ENCODE measurements around the gene ANKS3.

Gene ANKS3

DNA sequence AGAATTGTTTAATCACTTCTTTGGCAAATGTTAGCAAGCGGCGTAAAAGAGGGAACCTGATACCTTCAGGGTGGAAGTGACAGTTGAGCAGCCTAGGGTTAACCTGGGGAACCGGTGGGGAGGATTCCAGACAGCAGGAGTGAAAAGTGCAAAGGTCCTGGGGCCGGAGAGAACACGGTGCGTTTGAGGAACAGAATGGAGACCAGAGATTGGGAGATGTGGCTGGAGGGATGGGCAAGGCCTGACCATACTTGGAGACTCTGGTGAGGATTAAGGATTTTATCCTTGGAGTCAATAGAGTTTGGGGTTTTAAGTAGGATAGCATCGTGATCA, 35.2 kb upstream of the ANKS3 start:
- Histone ChIP-seq H3K36me3 (peaks cover 13% of the 10 kb centered on the region), H3K4me1 (peaks cover 31% of the 10 kb centered on the region), H3K9me3 (no peaks in the 10 kb centered on the region), H4K20me1 (peaks cover 14% of the 10 kb centered on the region; the same call in 1 of the 2 replicates), H3K27ac (no peak overlapping the region), H3K4me3 (peak overlapping the region; percentile 63; the same call in 1 of the 2 replicates), H3K9ac (no peak overlapping the region), H3K27me3 (no peaks in the 10 kb centered on the region), H3K4me2 (no peak overlapping the region; the same call in 1 of the 2 replicates)
- TF ChIP-seq Cebpa-rat (IDR thresholded peaks at IDR 0.05), result no peak

- peaks cover 18% of the 10 kb centered on the region for H3K36me3 ChIP-seq
- peaks cover 18% of the 10 kb centered on the region; the same call in 1 of the 2 replicates for H4K20me1 ChIP-seq
- peak overlapping the region; percentile 63 for H3K4me3 ChIP-seq
- peaks cover 31% of the 10 kb centered on the region for H3K4me1 ChIP-seq
- no peak for TF ChIP-seq Cebpa-rat (IDR thresholded peaks at IDR 0.05)
- H3K4me2 ChIP-seq, result peak overlapping the region; percentile 91
- peak overlapping the region; percentile 38; the same call in 1 of the 2 replicates for H3K27ac ChIP-seq
- H3K9ac ChIP-seq, result peak overlapping the region; percentile 69
- H3K27me3 ChIP-seq, result no peaks in the 10 kb centered on the region
- no peaks in the 10 kb centered on the region for H3K9me3 ChIP-seq
Measured at GRCh38 chr16:4768549-4769305, 34.7 kb upstream of the ANKS3 start.

DNA sequence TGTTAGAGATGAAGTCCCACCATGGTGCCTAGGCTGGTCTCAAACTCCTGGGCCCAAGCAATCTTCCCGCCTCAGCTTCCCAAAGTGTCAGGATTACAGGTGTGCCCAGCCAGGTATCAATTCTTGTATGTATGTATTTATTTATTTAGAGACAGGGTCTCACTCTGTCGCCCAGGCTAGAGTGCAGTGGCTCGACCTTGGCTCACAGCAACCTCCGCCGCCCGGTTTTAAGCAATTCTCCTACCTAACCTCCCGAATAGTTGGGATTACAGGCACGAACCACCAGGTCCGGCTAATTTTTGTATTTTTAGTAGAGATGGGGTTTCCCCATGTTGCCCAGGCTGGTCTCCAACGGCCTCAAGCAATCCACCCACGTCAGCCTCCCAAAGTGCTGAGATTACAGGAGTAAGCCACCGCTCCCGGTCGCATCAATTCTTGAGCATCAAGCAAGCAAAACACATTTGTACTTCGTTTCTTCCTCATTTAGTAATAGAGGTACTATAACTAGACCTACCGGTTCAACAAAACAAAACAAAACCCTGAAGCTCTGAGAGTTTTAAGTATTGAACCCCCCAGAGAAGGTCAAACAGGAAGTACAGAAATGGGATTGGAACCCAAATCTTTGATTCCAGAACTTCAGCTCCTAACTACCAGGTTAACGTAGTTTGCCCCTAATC, 33.9 kb upstream of the ANKS3 start:
- TF ChIP-seq Cebpa-rat (IDR thresholded peaks at IDR 0.05), result no peak
- Histone ChIP-seq H4K20me1 (peaks cover 24% of the 10 kb centered on the region; the same call in 1 of the 2 replicates), H3K36me3 (peaks cover 25% of the 10 kb centered on the region), H3K9ac (peak overlapping the region; percentile 69), H3K4me1 (peaks cover 31% of the 10 kb centered on the region), H3K27me3 (no peaks in the 10 kb centered on the region), H3K9me3 (no peaks in the 10 kb centered on the region), H3K27ac (peak overlapping the region; percentile 38; the same call in 1 of the 2 replicates), H3K4me2 (peak overlapping the region; percentile 91), H3K4me3 (peak overlapping the region; percentile 63)

DNA sequence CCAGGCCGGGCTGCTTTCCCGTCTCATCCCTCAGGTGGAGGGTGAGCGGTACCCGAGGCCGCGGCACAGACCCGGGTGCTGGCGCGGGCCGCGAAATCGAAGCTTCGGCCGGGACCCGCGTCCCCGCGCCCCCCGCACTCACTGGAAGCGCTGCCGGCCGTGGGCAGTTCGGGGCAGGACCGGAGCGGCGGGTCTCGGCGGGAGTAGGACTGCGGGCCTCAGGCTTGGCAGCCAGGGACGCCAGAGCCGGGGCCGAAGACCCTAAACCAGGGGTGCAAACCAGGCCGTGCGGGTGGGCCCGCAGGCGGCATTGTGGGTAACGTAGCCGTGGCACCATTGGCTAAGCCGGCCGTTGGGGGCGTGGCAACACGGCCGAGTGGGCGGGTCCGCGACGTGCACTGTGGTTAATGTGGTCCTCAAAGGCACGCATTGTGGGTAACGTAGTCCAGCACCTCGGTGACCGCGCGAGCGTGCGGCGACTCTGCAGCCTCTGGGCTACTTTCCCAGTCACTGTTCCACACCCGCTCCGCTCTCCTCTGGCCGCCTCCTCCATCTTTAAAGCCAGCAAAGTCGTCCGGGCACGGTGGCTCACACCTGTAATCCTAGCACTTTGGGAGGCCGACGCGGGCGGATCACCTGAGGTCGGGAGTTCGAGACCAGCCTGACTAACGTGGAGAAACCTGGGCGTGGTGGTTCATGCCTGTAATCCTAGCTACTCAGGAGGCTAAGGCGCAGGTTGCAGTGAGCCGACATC, 33.0 kb upstream of the ANKS3 start, which contains the start of gene ZNF500:
Gene ZNF500, minus strand, starts transcription at position 288 of the 754 bp plus-strand sequence. CDS start 1,184 bp downstream, outside the sequence.
- H3K9ac ChIP-seq, result peak within 1 kb of the TSS; percentile 96
- peaks cover 41% of the 10 kb centered on the region for H3K4me1 ChIP-seq
- TF ChIP-seq Cebpa-rat (IDR thresholded peaks at IDR 0.05), result no peak
- peak within 1 kb of the TSS; percentile 91 for H3K4me2 ChIP-seq
- peak within 1 kb of the TSS; percentile 90 for H3K27ac ChIP-seq
- no peaks in the 10 kb centered on the region for H3K9me3 ChIP-seq
- peaks cover 35% of the 10 kb centered on the region for H3K36me3 ChIP-seq
- peak within 1 kb of the TSS; percentile 93 for H3K4me3 ChIP-seq
- no peaks in the 10 kb centered on the region for H3K27me3 ChIP-seq
- peaks cover 33% of the 10 kb centered on the region; the same call in 1 of the 2 replicates for H4K20me1 ChIP-seq

GRCh38 chr16:4765511-4766474, 31.7 kb upstream of the ANKS3 start:
- Histone ChIP-seq H3K9ac (peak overlapping the region; percentile 96), H3K4me3 (peak overlapping the region; percentile 93), H3K4me1 (peaks cover 47% of the 10 kb centered on the region), H3K9me3 (no peaks in the 10 kb centered on the region), H3K4me2 (peak overlapping the region; percentile 91), H3K27ac (peak overlapping the region; percentile 90), H3K36me3 (peaks cover 47% of the 10 kb centered on the region), H3K27me3 (no peaks in the 10 kb centered on the region), H4K20me1 (peaks cover 40% of the 10 kb centered on the region; the same call in 1 of the 2 replicates)
- TF ChIP-seq Cebpa-rat (IDR thresholded peaks at IDR 0.05), result no peak

GRCh38 chr16:4763791-4764190, 29.7 kb upstream of the ANKS3 start:
- H3K36me3 ChIP-seq, result peaks cover 67% of the 10 kb centered on the region
- peaks cover 47% of the 10 kb centered on the region for H3K4me1 ChIP-seq
- H4K20me1 ChIP-seq, result peaks cover 49% of the 10 kb centered on the region; the same call in 1 of the 2 replicates

DNA sequence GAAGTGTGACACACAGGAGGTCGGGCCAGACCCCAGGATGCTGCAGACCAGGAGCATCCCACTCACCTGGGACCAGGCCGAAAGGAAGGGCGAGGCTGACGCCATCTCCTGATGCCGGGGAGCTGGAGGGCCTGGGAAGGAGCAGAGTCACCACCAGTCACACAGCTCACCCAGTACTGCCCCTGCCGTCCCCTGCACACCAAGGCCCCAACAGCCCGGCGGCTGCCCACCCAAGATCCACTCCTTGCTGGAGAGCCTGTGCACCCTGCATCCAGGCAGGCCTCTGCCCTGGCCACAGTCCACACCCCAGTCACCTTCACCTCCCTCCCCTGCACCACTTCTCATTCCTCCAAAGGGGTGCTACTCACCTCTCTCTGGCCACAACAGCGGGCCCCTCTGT, 28.1 kb upstream of the ANKS3 start:
- Histone ChIP-seq H3K4me2 (peak overlapping the region; percentile 21), H3K4me3 (no peak overlapping the region), H3K36me3 (peaks cover 83% of the 10 kb centered on the region), H3K9ac (0 out of 2 replicates have a peak overlapping the region, but pooled peaks have one; percentile 30), H4K20me1 (peaks cover 49% of the 10 kb centered on the region; the same call in 1 of the 2 replicates), H3K27me3 (no peaks in the 10 kb centered on the region), H3K4me1 (peaks cover 34% of the 10 kb centered on the region), H3K27ac (no peak overlapping the region), H3K9me3 (no peaks in the 10 kb centered on the region)
- no peak for TF ChIP-seq Cebpa-rat (IDR thresholded peaks at IDR 0.05)

More at GRCh38 chr16:4763791-4764190, 29.7 kb upstream of the ANKS3 start:
- no peak overlapping the region for H3K4me3 ChIP-seq
- 0 out of 2 replicates have a peak overlapping the region, but pooled peaks have one; percentile 4 for H3K9ac ChIP-seq
- H3K4me2 ChIP-seq, result no peak overlapping the region
- H3K27ac ChIP-seq, result no peak overlapping the region
- H3K9me3 ChIP-seq, result no peaks in the 10 kb centered on the region
- no peak for TF ChIP-seq Cebpa-rat (IDR thresholded peaks at IDR 0.05)
- H3K27me3 ChIP-seq, result no peaks in the 10 kb centered on the region

- Histone ChIP-seq H3K4me3 (no peak overlapping the region), H3K27me3 (no peaks in the 10 kb centered on the region), H3K4me2 (no peak overlapping the region), H3K9me3 (peaks cover 6% of the 10 kb centered on the region; the same call in 1 of the 2 replicates), H3K27ac (no peak overlapping the region), H3K4me1 (peaks cover 23% of the 10 kb centered on the region), H3K36me3 (peaks cover 98% of the 10 kb centered on the region), H4K20me1 (peaks cover 43% of the 10 kb centered on the region; the same call in 1 of the 2 replicates), H3K9ac (no peak overlapping the region)
- no peak for TF ChIP-seq Cebpa-rat (IDR thresholded peaks at IDR 0.05)
Measured at GRCh38 chr16:4760221-4760910, 26.3 kb upstream of the ANKS3 start.

Measured in BLaER1 (cell line).